Measurements from ENCODE around the gene IL1RL2. TPM values are rescaled to one million over a fixed set of nuclear protein-coding genes. Genes with fewer than 3 reads are reported as not detected.

Gene IL1RL2
- total RNA-seq, 2 experiments from 2014 or later: 1.5 to 1.7 TPM

DNA sequence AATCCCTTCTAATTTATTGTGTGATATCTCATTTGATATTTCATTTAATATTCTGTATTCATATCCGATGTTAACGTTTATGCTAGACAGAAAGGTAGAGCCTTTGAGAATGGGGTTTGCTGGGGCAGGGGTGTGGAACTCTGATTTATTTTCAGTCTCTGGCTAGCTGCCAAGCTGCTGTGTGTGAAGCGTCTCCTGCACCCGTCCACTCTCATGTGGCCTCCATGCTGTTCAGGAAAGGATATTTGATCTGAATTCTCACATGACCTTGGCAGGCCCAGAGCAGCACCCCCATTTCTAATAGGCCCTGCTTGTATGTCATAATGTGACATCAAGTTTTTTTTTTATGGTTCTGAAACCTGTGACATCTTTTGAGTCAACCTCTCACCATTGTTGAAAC, 42.7 kb upstream of the IL1RL2 start:
- intact Hi-C loops (cut with DNase I, micrococcal nuclease): no loop called here
- Mint-ChIP-seq H3K4me1 (peaks cover 52% of the 10 kb centered on the region), H3K27ac (no peak overlapping the region), H3K36me3 (ENCODE audit: low read depth) (peaks cover 81% of the 10 kb centered on the region), H3K27me3 (peaks cover 24% of the 10 kb centered on the region), H3K4me3 (peak overlapping the region; percentile 80), H3K9me3 (ENCODE audit: low read depth) (peaks cover 51% of the 10 kb centered on the region)
- ATAC-seq: no peak
- POLR2A ChIA-PET: interaction anchor here (0.5 to 0.7 kb wide), 2 partner anchors 55 to 318 kb away, joined by 3 read pairs; no protein-coding TSS in a partner anchor
- no peak for DNase-seq
- CTCF ChIA-PET: interaction anchor here (0.6 to 1.5 kb wide), 3 partner anchors 60 to 138 kb away, joined by 3 to 4 read pairs (median 3); no protein-coding TSS in a partner anchor

DNA sequence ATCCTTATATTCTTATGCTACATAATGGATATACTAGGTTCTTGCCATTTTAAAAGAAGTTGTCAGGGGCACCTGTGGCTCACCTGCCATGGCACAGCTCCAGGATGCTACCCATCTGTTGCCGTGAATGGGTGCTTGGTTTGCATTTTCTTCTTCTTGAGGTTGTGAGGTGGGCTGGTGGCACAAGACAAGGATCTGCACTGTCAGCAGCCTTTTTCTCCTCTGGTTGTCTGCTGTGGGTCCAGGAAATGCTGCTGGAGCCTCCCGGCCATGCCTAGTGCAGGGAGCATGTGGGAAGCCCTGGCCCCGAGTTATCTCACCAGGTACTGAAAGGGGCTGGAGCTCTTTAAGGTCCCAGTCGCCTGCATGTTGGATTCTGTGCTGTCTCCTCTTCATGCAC, 41.7 kb upstream of the IL1RL2 start:
- H3K9me3 Mint-ChIP-seq (ENCODE audit: low read depth): peaks cover 53% of the 10 kb centered on the region
- POLR2A ChIA-PET: no interaction called here
- H3K4me3 Mint-ChIP-seq: no peak overlapping the region
- H3K36me3 Mint-ChIP-seq (ENCODE audit: low read depth): peaks cover 78% of the 10 kb centered on the region
- intact Hi-C loops (cut with DNase I, micrococcal nuclease): no loop called here
- H3K27me3 Mint-ChIP-seq: peaks cover 24% of the 10 kb centered on the region
- no peak for DNase-seq
- H3K27ac Mint-ChIP-seq: peak overlapping the region; percentile 47
- H3K4me1 Mint-ChIP-seq: peaks cover 42% of the 10 kb centered on the region
- ATAC-seq: no peak
- CTCF ChIA-PET: interaction anchor here (1.1 to 1.7 kb wide), 2 partner anchors 95 to 139 kb away, joined by 3 to 6 read pairs; no protein-coding TSS in a partner anchor

DNA sequence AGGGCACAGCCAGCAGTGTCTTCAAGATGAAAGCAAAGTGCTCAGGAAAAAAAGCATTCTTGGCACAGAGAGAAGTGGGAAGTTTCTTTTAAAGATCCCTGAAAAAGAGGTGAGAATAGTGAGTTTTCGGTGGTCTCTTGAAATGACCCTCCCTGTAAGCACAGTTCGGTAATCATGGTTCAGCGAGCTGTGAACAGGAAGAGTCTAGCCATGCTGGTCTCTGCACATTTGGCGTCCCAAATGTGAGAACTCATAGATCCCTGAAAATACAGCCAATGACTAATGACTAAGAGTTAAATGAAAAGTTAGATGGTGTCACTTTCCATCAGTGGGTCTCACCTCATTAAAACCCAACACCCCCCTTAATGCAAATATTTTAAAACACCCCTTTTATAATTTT, 40.9 kb upstream of the IL1RL2 start:
- CTCF ChIA-PET: interaction anchor here (1.7 kb wide), 1 partner anchor 94 kb away, joined by 6 read pairs; no protein-coding TSS in a partner anchor

DNA sequence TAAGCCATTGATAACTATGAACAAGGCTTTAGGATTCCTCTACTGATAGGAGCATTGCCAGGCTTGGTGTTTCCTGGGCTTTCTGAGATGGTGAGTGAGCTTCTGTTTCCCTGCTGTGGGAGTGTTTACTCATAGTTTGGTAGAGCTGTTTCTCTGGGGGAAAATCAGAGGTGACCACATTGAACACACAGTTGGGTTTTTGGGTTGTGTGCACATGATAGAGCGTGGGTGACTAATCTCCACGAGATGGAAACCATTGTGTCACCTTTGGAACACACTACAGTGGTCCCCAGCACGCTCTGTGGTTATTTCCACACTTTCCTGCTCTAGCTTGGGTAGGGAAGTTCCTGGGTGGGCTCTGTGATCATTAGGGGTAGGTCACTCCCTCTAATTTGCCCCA, 38.9 kb upstream of the IL1RL2 start:
- ATAC-seq (peak; percentile 87), DNase-seq (peak; percentile 81)
- Mint-ChIP-seq H3K4me1 (peaks cover 26% of the 10 kb centered on the region), H3K27me3 (peaks cover 7% of the 10 kb centered on the region), H3K27ac (peak overlapping the region; percentile 89), H3K4me3 (no peak overlapping the region), H3K9me3 (ENCODE audit: low read depth) (peaks cover 49% of the 10 kb centered on the region), H3K36me3 (ENCODE audit: low read depth) (peaks cover 82% of the 10 kb centered on the region)
- intact Hi-C loops (cut with DNase I, micrococcal nuclease): loop anchor here (1.0 to 2.0 kb wide), 7 partner anchors 11 to 86 kb away; no protein-coding TSS in a partner anchor
- ChIA-PET POLR2A (interaction anchor here (0.6 to 1.2 kb wide), 3 partner anchors 9 to 149 kb away, joined by 3 to 4 read pairs (median 3); no protein-coding TSS in a partner anchor), CTCF (interaction anchor here (1.0 to 1.7 kb wide), 4 partner anchors 78 to 142 kb away, joined by 4 to 7 read pairs (median 4); no protein-coding TSS in a partner anchor)

More for the DNA sequence above, 40.9 kb upstream of the IL1RL2 start:
- Mint-ChIP-seq H3K4me3 (no peak overlapping the region), H3K27me3 (peaks cover 20% of the 10 kb centered on the region), H3K27ac (peak overlapping the region; percentile 43), H3K9me3 (ENCODE audit: low read depth) (peaks cover 49% of the 10 kb centered on the region), H3K36me3 (ENCODE audit: low read depth) (peaks cover 79% of the 10 kb centered on the region), H3K4me1 (peaks cover 35% of the 10 kb centered on the region)
- intact Hi-C loops (cut with DNase I, micrococcal nuclease): no loop called here
- ATAC-seq (no peak), DNase-seq (no peak)
- POLR2A ChIA-PET: no interaction called here

- peaks cover 22% of the 10 kb centered on the region for H3K4me1 Mint-ChIP-seq
- no peak for DNase-seq
- H3K36me3 Mint-ChIP-seq (ENCODE audit: low read depth): peaks cover 81% of the 10 kb centered on the region
- ChIA-PET POLR2A (no interaction called here), CTCF (interaction anchor here (1.0 to 1.6 kb wide), 4 partner anchors 8 to 143 kb away, joined by 3 to 4 read pairs (median 3); no protein-coding TSS in a partner anchor)
- H3K27me3 Mint-ChIP-seq: peaks cover 2% of the 10 kb centered on the region
- intact Hi-C loops (cut with DNase I, micrococcal nuclease): loop anchor here in 1 of 2 experiments (2.0 kb wide), 2 partner anchors 18 to 48 kb away; no protein-coding TSS in a partner anchor
- H3K27ac Mint-ChIP-seq: peak overlapping the region; percentile 0
- H3K9me3 Mint-ChIP-seq (ENCODE audit: low read depth): peaks cover 48% of the 10 kb centered on the region
- no peak for ATAC-seq
- no peak overlapping the region for H3K4me3 Mint-ChIP-seq
Measured at GRCh38 chr2:102149243-102149642, 37.6 kb upstream of the IL1RL2 start.

- Mint-ChIP-seq H3K27ac (no peak overlapping the region), H3K4me1 (peaks cover 21% of the 10 kb centered on the region), H3K4me3 (no peak overlapping the region), H3K36me3 (ENCODE audit: low read depth) (peaks cover 79% of the 10 kb centered on the region), H3K27me3 (peaks cover under 1% of the 10 kb centered on the region), H3K9me3 (ENCODE audit: low read depth) (peaks cover 44% of the 10 kb centered on the region)
- intact Hi-C loops (cut with DNase I, micrococcal nuclease): loop anchor here in 1 of 2 experiments (2.0 kb wide), 2 partner anchors 17 to 49 kb away; no protein-coding TSS in a partner anchor
- CTCF ChIA-PET: interaction anchor here (0.5 to 1.1 kb wide), 4 partner anchors 8 to 144 kb away, joined by 3 to 4 read pairs (median 3); no protein-coding TSS in a partner anchor
- POLR2A ChIA-PET: no interaction called here
- no peak for DNase-seq
- no peak for ATAC-seq
Measured at GRCh38 chr2:102149644-102150455, 37.0 kb upstream of the IL1RL2 start.

DNA sequence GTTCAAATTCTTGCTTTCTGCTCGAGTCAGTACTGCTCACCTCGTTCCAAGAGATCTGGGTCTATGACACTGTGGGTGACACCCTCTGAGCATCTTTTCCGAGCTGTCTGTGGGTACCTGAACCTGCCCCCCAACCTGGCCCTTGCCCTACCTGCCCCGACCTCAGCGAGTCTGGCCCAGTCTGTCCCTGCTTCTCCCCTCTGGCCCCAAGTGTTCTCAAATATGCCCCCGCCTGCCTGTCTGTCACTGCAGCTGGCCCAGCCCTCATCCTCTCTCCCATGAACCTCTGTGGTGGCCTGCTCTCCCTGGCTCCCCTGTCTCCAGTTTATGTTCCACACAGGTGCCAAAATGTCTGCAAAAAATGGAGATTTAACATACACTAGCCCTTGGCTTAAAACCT, 32.5 kb upstream of the IL1RL2 start:
- intact Hi-C loops (cut with DNase I, micrococcal nuclease): no loop called here
- H3K4me3 Mint-ChIP-seq: no peak overlapping the region
- no peaks in the 10 kb centered on the region for H3K27me3 Mint-ChIP-seq
- peaks cover 10% of the 10 kb centered on the region for H3K4me1 Mint-ChIP-seq
- H3K9me3 Mint-ChIP-seq (ENCODE audit: low read depth): peaks cover 6% of the 10 kb centered on the region
- peaks cover 62% of the 10 kb centered on the region for H3K36me3 Mint-ChIP-seq (ENCODE audit: low read depth)
- ChIA-PET CTCF (interaction anchor here (1.1 to 2.9 kb wide), 2 partner anchors 81 to 86 kb away, joined by 4 to 10 read pairs; no protein-coding TSS in a partner anchor), POLR2A (interaction anchor here (0.6 kb wide), 1 partner anchor 72 kb away, joined by 3 read pairs; no protein-coding TSS in a partner anchor)
- DNase-seq (no peak), ATAC-seq (no peak)
- H3K27ac Mint-ChIP-seq: no peak overlapping the region

- Mint-ChIP-seq H3K27ac (no peak overlapping the region), H3K36me3 (ENCODE audit: low read depth) (peaks cover 62% of the 10 kb centered on the region), H3K4me1 (peaks cover 10% of the 10 kb centered on the region), H3K9me3 (ENCODE audit: low read depth) (peaks cover 4% of the 10 kb centered on the region), H3K27me3 (no peaks in the 10 kb centered on the region), H3K4me3 (no peak overlapping the region)
- DNase-seq: no peak
- ChIA-PET CTCF (interaction anchor here (0.8 to 2.5 kb wide), 3 partner anchors 10 to 260 kb away, joined by 3 to 8 read pairs (median 3); no protein-coding TSS in a partner anchor), POLR2A (interaction anchor here (0.6 kb wide), 1 partner anchor 72 kb away, joined by 3 read pairs; no protein-coding TSS in a partner anchor)
- intact Hi-C loops (cut with DNase I, micrococcal nuclease): no loop called here
- ATAC-seq: no peak
Measured at GRCh38 chr2:102154946-102155702, 31.7 kb upstream of the IL1RL2 start.

DNA sequence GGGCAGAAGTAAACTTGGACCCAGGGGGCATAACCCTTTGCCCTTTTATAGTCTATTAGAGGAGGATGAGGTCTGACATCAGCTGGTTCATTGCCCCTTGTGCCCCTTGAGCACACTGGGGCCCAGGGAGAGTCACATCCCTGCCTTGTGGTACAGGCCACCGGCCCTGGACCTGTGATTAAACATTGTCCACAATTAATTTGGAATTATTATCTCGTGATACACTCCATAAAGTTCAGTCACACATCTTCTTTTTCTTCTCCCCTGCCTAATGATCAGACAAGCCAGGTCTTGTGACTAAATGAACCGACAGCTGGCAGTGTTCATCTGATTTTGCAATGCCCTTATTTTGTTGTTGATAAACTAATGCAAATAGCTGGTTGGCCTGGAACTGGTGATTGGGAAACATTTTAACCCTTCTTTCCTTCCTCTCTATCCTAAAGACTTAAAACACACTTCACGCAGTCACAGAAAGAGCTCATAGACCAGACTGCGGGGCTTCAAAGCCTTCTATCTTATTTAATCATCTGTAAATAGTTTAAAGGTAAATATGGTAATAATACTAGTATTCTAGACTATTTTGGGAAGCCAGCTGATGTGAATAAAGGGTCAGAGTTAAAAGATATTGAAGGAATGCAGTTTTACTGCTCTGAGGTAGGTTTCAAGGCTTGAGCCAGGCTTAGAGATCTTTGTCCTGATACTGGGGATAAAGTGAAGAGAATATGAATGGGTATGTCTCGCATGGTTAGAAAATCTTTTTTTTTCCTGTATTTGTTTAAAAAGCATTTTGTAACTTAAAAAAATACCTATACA, 30.9 kb upstream of the IL1RL2 start:
- peaks cover 10% of the 10 kb centered on the region for H3K4me1 Mint-ChIP-seq
- H3K9me3 Mint-ChIP-seq (ENCODE audit: low read depth): peaks cover 4% of the 10 kb centered on the region
- ATAC-seq (no peak), DNase-seq (no peak)
- intact Hi-C loops (cut with DNase I, micrococcal nuclease): no loop called here
- no peaks in the 10 kb centered on the region for H3K27me3 Mint-ChIP-seq
- H3K27ac Mint-ChIP-seq: no peak overlapping the region
- peaks cover 59% of the 10 kb centered on the region for H3K36me3 Mint-ChIP-seq (ENCODE audit: low read depth)
- no peak overlapping the region for H3K4me3 Mint-ChIP-seq
- ChIA-PET CTCF (interaction anchor here (0.8 to 2.5 kb wide), 4 partner anchors 10 to 261 kb away, joined by 3 to 8 read pairs (median 3); no protein-coding TSS in a partner anchor), POLR2A (no interaction called here)

GRCh38 chr2:102158011-102158755, 28.6 kb upstream of the IL1RL2 start:
- Mint-ChIP-seq H3K9me3 (ENCODE audit: low read depth) (peaks cover 2% of the 10 kb centered on the region), H3K4me3 (no peak overlapping the region), H3K36me3 (ENCODE audit: low read depth) (peaks cover 50% of the 10 kb centered on the region), H3K4me1 (peaks cover 10% of the 10 kb centered on the region), H3K27ac (no peak overlapping the region), H3K27me3 (no peaks in the 10 kb centered on the region)
- ChIA-PET POLR2A (interaction anchor here (0.7 kb wide), 1 partner anchor 144 kb away, joined by 3 read pairs; no protein-coding TSS in a partner anchor), CTCF (interaction anchor here (0.7 kb wide), 1 partner anchor 16 kb away, joined by 4 read pairs; the partner anchor contains the start of gene IL1R1)
- ATAC-seq: no peak
- DNase-seq: no peak
- intact Hi-C loops (cut with DNase I, micrococcal nuclease): no loop called here
